HG03521 (cell line): ENCODE results near the gene UPF1.

Experiments used
- ATAC-seq: cut with Tn5 transposase; IDR thresholded peaks from one replicate; pipeline ENCODE4 v1.9.1; 2021; ENCODE audit warnings: mild to moderate bottlenecking, moderate library complexity; ENCODE audit not compliant: unreplicated experiment

The UPF1 gene

GRCh38 chr19:18834644-18834984 lies 2.9 kb downstream of the UPF1 start:
- no peak for ATAC-seq

- no peak for ATAC-seq
These were observed 7.9 kb downstream of the UPF1 start for GRCh38 chr19:18839465-18840287.

DNA sequence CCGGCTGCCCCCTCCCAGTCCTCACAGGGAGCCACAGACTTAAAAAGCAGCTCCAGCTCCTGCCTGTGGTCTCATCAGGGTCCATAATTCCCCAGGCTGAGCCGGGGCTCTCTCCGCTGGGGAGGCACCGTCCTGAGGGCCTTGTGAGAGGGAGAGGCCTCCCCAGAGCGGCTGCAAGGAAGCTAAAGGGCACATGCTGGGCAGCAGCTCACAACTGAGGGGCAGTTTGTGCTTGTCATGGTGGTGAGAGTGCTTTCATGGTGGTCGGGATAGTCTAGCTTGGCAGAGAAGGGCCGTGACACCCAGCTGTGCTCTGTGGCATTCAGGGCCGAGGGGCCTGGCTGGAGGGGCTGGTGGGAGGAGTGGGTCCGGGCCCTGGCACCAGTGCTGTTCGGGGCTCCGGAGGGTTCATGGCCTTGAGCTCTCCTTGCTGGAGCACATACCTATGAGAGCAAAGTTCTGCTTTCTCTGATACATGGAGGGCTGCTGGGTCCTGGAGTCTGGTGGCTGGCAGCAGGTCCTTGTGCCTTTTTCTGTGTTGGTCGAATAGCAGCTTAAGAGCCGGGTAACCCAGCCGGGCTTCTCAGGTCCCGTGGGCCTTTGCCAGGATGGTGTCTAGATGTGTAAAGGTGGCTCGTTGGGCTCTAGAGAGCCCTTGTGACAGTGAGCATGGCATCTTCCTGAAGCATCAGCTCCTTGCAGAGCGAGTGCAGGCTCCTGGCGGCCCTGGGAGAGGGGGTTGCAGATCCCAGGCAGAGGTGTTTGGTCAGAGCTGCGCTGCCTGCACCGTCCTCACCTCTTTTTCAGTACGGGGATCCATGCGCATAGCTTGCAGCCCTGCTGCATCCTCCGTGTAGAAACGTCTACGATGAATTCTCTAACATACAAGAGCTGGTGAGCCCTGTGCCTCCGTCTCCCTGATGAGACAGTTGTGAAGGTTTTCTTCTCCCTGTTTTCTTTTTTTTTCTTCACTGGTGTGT lies 8.8 kb downstream of the UPF1 start:
- no peak for ATAC-seq

- ATAC-seq: no peak
These were observed 9.6 kb downstream of the UPF1 start for GRCh38 chr19:18841400-18841799.

DNA sequence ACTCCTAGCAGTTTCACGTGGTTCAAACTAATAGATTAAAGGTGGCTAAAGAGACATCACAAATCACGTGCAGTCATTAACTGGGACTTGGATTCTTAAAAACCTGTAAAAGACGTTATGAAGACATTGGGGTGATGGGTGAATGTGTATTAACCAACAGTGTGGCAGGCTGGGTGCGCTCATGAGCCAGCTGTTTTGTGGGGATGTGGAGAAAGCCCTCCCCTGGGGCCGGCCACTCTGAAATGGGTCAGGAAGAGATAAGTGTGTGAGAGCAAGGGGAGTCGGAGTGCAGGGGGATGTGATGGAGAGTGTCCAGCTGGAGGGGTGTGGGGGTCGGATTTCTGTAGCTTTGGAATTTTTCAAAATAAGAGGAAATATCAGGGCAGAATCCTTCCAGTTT lies 10.4 kb downstream of the UPF1 start:
- no peak for ATAC-seq

GRCh38 chr19:18843960-18844359 lies 12.2 kb downstream of the UPF1 start:
- ATAC-seq: no peak

DNA sequence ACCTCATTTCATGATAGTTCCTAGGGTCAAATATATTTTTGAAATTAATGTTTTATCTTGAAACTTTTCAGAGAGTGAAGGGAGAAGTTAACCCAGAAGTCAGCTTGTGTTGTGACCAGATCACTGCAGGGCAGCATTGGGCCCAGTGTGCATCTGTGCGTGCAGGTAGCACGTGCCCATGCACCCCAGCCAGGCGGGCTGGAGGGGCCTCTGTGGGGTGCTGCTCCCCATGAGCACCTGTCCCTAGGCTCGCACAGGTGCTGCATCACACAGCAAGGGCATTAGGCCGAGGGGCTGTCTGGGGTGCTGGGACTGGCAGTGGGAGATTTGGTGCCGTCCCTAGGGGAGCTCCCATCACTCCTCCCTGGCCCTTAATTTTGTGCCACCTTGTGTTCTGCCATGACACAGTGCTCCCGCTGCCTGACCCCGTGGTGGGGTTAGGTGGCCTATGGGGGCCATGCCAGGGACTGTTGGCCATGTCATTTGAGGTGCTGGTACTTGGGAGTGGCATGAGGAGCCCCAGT lies 13.1 kb downstream of the UPF1 start:
- ATAC-seq: no peak

- ATAC-seq: no peak
These were observed 14.2 kb downstream of the UPF1 start for GRCh38 chr19:18845961-18846360.

DNA sequence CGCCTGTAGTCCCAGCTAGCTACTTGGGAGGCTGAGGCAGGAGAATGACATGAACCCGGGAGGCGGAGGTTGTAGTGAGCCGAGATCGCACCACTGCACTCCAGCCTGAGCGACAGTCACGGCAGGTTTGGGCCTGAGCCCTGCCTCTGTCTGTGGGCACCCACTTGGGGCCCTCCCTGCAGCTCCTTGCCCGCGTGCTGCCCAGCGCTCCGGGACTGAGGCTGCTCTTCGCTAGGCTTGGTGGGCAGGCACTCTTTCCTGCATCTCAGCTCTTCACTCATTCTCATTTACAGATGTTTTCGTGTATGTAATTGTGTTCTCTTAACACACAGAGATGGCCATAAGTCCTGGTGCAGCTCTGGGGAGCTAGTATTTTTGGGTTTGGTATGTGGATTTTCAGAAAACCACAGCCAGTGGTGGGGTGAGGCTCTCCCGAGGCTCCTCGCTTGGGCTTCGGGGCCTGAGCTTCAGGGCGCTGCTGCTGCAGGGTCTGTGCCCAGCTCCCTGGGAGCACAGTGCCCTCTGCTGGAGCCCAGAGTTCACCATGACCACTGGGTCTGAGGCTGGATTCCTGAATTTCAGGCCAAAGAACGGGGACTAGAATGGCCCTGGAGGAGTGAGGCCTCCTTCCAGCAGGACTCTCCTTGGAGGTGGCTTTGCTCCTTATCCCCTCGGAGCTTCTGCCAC lies 15.2 kb downstream of the UPF1 start:
- no peak for ATAC-seq

DNA sequence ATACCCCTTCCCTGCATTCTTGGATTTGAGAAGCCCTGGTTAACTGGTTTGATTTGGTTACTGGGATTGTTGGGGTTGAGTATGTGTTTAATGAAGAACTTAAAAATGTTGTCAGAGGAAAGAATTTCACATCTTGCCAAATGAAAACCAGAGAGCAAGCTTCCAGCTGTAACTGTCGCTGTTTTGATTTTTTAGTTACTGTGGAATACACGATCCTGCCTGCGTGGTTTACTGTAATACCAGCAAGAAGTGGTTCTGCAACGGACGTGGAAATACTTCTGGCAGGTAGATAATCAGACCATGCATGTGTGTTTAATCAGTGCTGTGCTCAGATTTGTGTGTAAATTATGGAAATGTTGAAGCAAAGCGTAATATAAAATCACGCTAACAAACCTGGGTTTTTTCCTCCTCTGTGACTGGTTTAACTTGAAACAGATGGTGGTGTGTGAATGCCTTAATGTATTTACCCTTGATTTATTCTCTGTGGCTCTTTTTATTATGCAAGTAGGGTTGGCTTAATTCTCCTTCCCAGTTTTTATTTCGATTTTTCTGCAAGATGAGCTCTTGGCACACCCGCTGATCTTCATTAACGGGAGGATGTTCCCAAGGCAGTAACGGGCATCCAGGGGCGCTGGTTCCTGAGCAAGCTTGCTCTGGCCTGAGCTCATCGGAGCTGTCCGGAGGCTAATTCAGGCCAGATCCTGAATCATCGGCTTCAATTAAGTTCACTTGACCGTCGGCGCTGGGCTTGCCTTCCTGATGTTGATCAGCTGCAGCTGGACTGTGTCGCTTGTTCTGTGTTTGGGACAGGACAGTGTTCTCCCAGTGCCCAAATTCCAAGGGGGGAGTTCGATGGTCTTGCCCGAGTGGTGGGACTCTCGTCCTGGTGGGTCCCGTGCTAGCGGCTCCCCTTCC lies 16.0 kb downstream of the UPF1 start:
- ATAC-seq: no peak

DNA sequence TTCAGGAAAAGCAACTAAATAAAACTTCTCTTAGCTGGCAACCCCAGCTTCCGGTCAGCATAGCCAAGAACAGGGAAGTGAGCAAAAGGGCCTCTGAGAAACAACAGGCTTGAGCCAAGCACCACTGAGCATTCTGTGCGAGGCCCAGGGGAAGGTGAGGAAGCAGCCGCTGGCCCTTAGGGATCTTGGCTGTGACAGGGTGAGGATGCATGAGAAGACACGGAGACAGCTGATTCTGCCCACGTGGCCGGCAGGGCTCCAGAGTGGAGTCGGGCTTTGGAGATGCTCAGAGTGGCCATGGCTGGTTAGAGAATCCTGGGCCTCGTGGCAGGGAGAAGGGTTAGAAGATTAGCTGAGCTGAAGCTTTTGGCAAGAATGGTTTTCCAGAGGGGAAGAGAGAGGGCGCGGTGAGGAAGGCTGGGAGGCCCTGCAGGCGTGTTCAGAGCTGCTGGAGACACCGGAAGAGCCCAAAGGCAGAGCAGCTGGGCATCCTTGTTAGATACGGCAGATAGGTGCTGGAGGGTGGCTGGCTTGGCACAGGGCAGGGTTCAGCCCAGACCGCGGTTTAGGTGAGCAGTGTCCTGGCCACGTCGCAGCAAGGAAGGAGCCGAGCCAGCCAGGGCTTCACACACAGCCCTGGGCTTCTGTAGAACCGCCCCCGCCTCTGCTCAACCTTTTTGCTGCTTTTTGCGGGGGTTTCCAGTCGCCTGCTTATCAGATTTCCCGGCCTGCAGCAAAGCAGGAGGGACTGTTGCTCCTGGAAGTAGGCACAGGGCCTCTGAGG lies 17.3 kb downstream of the UPF1 start:
- no peak for ATAC-seq

- no peak for ATAC-seq
These were observed 18.2 kb downstream of the UPF1 start for GRCh38 chr19:18849838-18850400.

- no peak for ATAC-seq
These were observed 19.0 kb downstream of the UPF1 start for GRCh38 chr19:18850471-18851375.

DNA sequence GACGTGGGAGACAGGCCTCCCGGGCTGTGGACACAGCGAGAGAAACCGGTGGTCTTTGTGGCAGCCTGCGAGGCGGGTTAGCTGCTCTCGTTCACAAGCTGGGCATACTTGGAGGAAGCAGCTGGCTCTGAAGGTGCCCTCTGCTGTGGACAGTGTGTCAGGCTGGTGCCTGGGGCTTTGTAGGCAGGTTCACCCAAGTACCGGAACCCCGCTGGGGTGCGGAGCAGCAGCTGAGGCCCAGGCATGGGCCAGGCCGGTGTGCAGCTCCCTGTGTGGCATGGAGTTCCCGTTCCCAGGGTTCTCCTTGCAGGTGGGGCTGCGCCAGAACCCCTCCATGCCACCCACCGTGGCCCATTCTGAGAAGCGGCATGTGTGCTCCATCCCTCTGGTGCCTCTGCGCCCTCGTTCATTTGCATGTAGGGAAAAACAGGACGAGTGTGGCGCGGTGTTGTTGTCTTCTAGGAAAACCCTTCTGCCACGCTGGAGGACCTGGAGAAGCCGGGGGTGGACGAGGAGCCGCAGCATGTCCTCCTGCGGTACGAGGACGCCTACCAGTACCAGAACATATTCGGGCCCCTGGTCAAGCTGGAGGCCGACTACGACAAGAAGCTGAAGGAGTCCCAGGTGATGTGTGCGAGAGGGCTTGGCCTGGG lies 20.0 kb downstream of the UPF1 start:
- no peak for ATAC-seq

DNA sequence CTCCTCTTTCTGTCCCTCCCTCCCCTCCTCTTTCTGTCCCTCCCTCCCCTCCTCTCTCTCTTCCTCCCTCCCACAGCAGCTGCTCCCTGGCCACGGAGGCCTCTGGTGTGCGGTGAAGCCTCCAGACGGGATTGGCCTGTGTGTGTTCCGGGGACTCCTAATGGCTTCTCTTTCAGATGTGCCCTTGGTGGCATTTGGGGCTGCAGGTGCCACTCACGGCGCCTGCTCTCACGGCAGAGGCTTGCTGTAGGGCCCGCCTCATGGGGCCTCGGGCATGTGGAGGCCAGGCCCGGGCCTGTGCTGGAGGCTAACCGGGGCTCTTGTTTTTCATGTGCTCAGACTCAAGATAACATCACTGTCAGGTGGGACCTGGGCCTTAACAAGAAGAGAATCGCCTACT lies 20.9 kb downstream of the UPF1 start:
- no peak for ATAC-seq

DNA sequence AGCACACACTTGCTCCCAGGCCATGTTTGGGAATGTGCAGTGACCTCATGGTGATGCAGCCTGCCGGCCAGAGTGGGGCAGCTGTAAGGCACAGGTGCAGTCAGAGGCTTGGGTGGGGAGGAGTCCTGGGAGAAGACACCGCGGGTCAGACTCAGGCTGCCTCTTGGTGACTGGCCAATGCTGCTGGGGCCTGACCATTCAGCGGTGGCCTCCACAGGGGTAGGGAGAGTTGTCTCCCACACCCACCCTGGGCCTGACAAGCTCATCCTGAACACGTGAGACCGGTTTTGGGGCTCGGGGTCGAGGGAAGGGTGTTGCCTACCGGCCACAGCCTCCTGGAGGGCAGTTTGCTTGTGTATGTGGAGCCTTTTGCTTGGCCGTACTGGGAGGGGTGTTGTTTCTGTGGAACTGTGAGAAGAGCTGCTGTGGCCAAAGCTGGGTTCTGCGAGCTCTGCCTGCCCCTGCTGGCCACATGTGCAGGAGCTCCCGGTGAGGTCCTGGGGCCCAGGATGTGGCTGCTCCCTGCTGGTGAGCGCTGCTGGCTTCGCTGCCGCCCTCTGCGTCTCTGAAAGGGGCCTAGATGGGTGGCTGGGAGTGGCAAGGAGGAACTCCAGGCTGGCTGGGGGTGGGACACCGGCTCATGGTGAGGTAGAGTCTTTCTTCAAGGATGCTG lies 22.1 kb downstream of the UPF1 start:
- no peak for ATAC-seq

- no peak for ATAC-seq
These were observed 23.2 kb downstream of the UPF1 start for GRCh38 chr19:18854982-18855381.
